Tibial nerve (tissue), 4 donors: Measurements from ENCODE around the gene SDC1. TPM values are rescaled to one million over a fixed set of nuclear protein-coding genes. Genes with fewer than 3 reads are reported as not detected.

Experiments used
- DNase-seq, 2 donors: peaks; one replicate each; pipeline ENCODE4 v3.0.0-alpha.2; 2019; ENCODE audit warnings: low spot score in 2 of 2
- H3K27ac ChIP-seq, 4 donors: fragments of 200-600 bp; sonication (generic) in 3 of 4; one replicate each; pipeline ENCODE4 v1.5.1; 2017 to 2019; ENCODE audit warnings: mild to moderate bottlenecking in 1 of 4
- H3K27me3 ChIP-seq, 2 donors: fragments of 200-600 bp; sonication (generic) in 1 of 2; one replicate each; pipeline versions ENCODE4 v1.5.1 to v1.6.0; 2017 to 2019
- H3K36me3 ChIP-seq, 3 donors: fragments of 200-600 bp; sonication (generic); one replicate each; pipeline ENCODE4 v1.5.1; 2018 to 2019
- H3K4me1 ChIP-seq, 4 donors: fragments of 200-600 bp; sonication (generic) in 3 of 4; one replicate each; pipeline ENCODE4 v1.5.1; 2017 to 2019
- H3K4me3 ChIP-seq, 4 donors: fragments of 200-600 bp; sonication (generic) in 3 of 4; one replicate each; pipeline ENCODE4 v1.5.1; 2017 to 2019; ENCODE audit warnings: mild to moderate bottlenecking in 1 of 4, moderate library complexity in 1 of 4
- H3K9me3 ChIP-seq, 4 donors: fragments of 200-600 bp; sonication (generic) in 3 of 4; one replicate each; pipeline ENCODE4 v1.5.1; 2017 to 2019
- EP300 ChIP-seq, 2 donors: sonication (generic); formaldehyde crosslinking; IDR thresholded peaks; one replicate each; pipeline ENCODE4 v1.6.1; 2017; ENCODE audit warnings: antibody characterized with exemption in 2 of 2, mild to moderate bottlenecking in 1 of 2
- POLR2A ChIP-seq, 2 donors: fragments of 450-650 bp; IDR thresholded peaks; one replicate each; pipeline ENCODE4 v1.6.1; 2017; ENCODE audit warnings: antibody characterized with exemption in 2 of 2, mild to moderate bottlenecking in 2 of 2, moderate library complexity in 2 of 2
- WGBS, 2 donors: methylation state at CpG; one replicate each; pipeline ENCODE4 v1.1.5; 2018; 5-methylcytosine and 5-hydroxymethylcytosine counted together
- total RNA-seq, 4 donors: library from RNA; depleted of rRNA; stranded (reverse); fragments of >200 nt; gene quantifications; one replicate each; pipeline ENCODE4 v1.1.0, GENCODE V29; 2016
- TF ChIP-seq, protein P1 (sequence below), 5 experiments: fragments of 200-600 bp in 3 of 5; fragments of 450-650 bp in 2 of 5; sonication (generic) in 3 of 5; IDR thresholded peaks; one replicate each; pipeline ENCODE4 v1.5.1; 2016 to 2019; ENCODE audit warnings: antibody characterized with exemption in 5 of 5, mild to moderate bottlenecking in 3 of 5, moderate library complexity in 2 of 5

SDC1 gene
- total RNA-seq, 4 donors from 2014 or later = 0.78 to 2.8 (median 1.7) TPM

DNA sequence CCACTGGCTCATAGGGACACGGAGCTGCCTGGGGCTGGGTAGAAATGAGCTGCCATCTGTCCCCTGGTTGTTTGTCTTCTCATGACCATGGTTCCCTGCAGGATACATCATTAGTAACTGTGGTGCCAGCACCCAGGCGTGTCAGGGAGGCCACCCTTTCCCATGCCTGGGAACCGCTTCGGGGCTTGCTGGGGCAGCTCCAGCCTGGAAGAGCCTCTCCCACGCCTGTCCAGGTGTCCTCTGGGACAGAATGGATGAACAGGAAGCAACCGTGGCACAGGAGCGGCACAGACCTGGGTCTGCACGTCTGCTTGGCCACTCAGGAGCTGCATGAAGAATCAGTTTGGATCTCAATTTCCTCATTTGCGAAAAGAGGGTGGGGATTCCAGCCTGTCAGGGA is 34.8 kb downstream of the SDC1 start:
- Histone ChIP-seq H3K9me3 (no peaks in the 10 kb centered on the region), H3K4me3 (no peak overlapping the region), H3K36me3 (no peaks in the 10 kb centered on the region), H3K4me1 (no peaks in the 10 kb centered on the region), H3K27ac (no peak overlapping the region), H3K27me3 (no peaks in the 10 kb centered on the region)
- TF ChIP-seq EP300 (IDR thresholded peaks at IDR 0.05) (no peak), POLR2A (IDR thresholded peaks at IDR 0.05) (no peak)
- TF ChIP-seq, protein P1, sequence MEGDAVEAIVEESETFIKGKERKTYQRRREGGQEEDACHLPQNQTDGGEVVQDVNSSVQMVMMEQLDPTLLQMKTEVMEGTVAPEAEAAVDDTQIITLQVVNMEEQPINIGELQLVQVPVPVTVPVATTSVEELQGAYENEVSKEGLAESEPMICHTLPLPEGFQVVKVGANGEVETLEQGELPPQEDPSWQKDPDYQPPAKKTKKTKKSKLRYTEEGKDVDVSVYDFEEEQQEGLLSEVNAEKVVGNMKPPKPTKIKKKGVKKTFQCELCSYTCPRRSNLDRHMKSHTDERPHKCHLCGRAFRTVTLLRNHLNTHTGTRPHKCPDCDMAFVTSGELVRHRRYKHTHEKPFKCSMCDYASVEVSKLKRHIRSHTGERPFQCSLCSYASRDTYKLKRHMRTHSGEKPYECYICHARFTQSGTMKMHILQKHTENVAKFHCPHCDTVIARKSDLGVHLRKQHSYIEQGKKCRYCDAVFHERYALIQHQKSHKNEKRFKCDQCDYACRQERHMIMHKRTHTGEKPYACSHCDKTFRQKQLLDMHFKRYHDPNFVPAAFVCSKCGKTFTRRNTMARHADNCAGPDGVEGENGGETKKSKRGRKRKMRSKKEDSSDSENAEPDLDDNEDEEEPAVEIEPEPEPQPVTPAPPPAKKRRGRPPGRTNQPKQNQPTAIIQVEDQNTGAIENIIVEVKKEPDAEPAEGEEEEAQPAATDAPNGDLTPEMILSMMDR (IDR thresholded peaks at IDR 0.05) = no peak
- 88 to 90% methylated on average over 9 of the region's 9 CpGs for WGBS, 2 donors
- no peak for DNase-seq

DNA sequence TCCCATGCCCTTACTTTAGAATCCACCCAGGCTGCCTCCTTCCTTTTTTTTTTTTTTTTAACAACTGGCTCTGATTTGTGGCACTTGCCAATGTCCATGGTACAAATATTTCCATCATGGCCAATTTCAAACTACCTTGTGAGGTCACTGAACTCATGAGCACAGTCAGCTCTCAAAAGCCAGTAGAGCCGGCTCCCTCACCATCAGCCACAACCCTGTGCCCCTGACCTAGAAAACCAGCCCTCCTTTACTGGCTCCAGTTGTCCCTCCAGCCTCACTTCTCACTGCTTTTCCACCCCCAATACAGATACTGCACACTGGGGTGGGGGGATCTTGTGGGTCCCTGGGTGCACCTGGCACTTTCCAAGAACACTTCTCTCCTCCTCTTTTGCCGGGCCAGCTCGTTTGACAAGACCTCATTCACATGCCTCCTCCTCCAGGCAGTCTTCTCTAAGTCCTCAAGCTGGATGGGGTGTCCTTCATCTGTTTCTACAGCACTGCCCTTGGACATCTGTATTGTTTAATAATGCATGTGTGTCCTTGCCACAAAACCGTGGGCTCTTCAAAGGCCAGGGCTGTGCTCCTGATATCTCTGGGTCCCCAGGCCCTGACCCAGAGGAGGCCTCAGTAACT is 35.5 kb downstream of the SDC1 start:
- Histone ChIP-seq H3K4me1 (no peaks in the 10 kb centered on the region), H3K4me3 (no peak overlapping the region), H3K27me3 (no peaks in the 10 kb centered on the region), H3K9me3 (no peaks in the 10 kb centered on the region), H3K27ac (no peak overlapping the region), H3K36me3 (no peaks in the 10 kb centered on the region)
- no peak for TF ChIP-seq POLR2A (IDR thresholded peaks at IDR 0.05)
- no peak for TF ChIP-seq EP300 (IDR thresholded peaks at IDR 0.05)
- TF ChIP-seq, protein P1 (IDR thresholded peaks at IDR 0.05) = no peak
- DNase-seq = no peak
- WGBS, 2 donors = 83 to 84% methylated on average over 4 of the region's 4 CpGs

DNA sequence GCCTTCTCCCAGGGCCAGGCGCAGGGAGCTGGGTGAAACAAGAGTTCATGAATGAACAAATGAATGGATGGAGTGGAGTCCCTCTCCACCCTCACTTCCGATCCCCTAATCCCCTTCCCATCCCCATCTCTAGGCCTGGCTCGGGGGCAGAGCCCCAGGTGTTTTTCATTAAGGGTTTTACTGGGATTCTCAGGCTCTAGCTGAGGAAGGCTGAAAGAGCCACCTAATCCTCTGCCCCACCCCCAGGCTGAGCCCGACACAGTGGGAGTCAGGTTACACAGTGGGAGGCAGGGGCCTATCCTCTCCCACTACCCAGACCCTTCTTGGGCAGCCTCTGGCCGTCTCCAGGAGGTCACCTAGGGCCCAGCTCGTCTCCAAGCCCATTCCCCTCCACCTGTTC is 36.1 kb downstream of the SDC1 start:
- TF ChIP-seq POLR2A (IDR thresholded peaks at IDR 0.05) = no peak
- TF ChIP-seq, protein P1 (IDR thresholded peaks at IDR 0.05) = no peak
- TF ChIP-seq EP300 (IDR thresholded peaks at IDR 0.05) = no peak
- H3K27ac ChIP-seq = no peak overlapping the region
- H3K4me3 ChIP-seq = no peak overlapping the region
- H3K27me3 ChIP-seq = no peaks in the 10 kb centered on the region
- WGBS, 2 donors = 68 to 71% methylated on average over 6 of the region's 6 CpGs
- H3K9me3 ChIP-seq = no peaks in the 10 kb centered on the region
- H3K36me3 ChIP-seq = no peaks in the 10 kb centered on the region
- no peak for DNase-seq
- no peaks in the 10 kb centered on the region for H3K4me1 ChIP-seq

DNA sequence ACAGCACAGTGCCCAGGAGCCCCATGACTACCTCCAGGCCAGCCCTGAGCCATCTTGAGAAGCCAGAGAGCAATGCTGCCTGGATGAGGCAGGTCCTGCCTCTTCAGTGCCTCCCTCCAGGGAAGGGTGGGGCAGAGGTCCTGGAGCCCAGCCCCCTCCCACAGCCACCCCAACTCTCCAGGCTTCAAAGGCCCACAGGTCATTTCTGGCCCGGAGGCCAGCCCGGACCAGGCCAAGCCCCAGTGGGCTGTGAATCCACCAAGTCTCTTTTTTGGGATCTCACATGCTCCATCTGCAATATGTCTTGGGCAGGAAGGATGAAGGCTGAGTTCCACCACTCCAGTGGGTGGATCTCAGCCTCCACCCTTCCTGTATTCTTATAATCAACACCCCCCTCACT is 36.7 kb downstream of the SDC1 start:
- Histone ChIP-seq H3K9me3 (no peaks in the 10 kb centered on the region), H3K4me1 (no peaks in the 10 kb centered on the region), H3K36me3 (no peaks in the 10 kb centered on the region), H3K4me3 (no peak overlapping the region), H3K27ac (no peak overlapping the region), H3K27me3 (no peaks in the 10 kb centered on the region)
- 56 to 83% methylated on average over 2 of the region's 2 CpGs for WGBS, 2 donors
- TF ChIP-seq EP300 (IDR thresholded peaks at IDR 0.05) (no peak), POLR2A (IDR thresholded peaks at IDR 0.05) (no peak)
- TF ChIP-seq, protein P1 (IDR thresholded peaks at IDR 0.05) = no peak
- no peak for DNase-seq

DNA sequence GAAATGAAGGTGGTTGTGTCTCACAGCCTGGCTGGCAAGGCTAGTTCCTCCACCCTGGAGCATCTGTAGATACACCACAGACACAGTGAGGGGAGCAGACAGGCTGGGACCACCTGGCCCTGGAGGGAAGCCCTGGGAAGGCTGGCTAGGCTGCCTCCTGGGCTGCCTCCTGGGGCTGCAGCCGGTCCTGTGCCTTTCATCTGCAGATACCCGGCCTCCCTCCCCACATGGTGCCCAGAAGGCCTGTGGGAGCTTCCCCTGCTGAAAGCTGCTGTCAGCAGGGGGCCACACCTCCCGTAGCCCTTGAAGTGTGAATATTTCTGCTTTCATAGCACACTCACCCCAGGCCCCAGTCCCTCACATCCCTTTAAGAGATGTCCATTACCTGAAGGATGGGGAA is 37.6 kb downstream of the SDC1 start:
- TF ChIP-seq POLR2A (IDR thresholded peaks at IDR 0.05) (no peak), EP300 (IDR thresholded peaks at IDR 0.05) (no peak)
- TF ChIP-seq, protein P1 (IDR thresholded peaks at IDR 0.05) = no peak
- Histone ChIP-seq H3K4me1 (no peaks in the 10 kb centered on the region), H3K27me3 (no peaks in the 10 kb centered on the region), H3K9me3 (no peaks in the 10 kb centered on the region), H3K4me3 (no peak overlapping the region), H3K27ac (no peak overlapping the region), H3K36me3 (no peaks in the 10 kb centered on the region)
- 71 to 80% methylated on average over 1 to 3 of the region's 3 CpGs for WGBS, 2 donors
- no peak for DNase-seq
